ENCODE measurements around the gene MGLL.
A peak's percentile ranks its signal among the peaks of the same experiment; 100 is the strongest.

MGLL gene

GRCh38 chr3:127839099-127839498 is 16.8 kb upstream of the MGLL start:
- H3K4me3 ChIP-seq (replicated peaks; ENCODE audit: low read depth, low read length), result no peak overlapping the region
- TF ChIP-seq, protein P1, sequence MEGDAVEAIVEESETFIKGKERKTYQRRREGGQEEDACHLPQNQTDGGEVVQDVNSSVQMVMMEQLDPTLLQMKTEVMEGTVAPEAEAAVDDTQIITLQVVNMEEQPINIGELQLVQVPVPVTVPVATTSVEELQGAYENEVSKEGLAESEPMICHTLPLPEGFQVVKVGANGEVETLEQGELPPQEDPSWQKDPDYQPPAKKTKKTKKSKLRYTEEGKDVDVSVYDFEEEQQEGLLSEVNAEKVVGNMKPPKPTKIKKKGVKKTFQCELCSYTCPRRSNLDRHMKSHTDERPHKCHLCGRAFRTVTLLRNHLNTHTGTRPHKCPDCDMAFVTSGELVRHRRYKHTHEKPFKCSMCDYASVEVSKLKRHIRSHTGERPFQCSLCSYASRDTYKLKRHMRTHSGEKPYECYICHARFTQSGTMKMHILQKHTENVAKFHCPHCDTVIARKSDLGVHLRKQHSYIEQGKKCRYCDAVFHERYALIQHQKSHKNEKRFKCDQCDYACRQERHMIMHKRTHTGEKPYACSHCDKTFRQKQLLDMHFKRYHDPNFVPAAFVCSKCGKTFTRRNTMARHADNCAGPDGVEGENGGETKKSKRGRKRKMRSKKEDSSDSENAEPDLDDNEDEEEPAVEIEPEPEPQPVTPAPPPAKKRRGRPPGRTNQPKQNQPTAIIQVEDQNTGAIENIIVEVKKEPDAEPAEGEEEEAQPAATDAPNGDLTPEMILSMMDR (IDR thresholded peaks at IDR 0.05; ENCODE audit: low read depth, low read length, missing control alignments), result no peak
- no peak for DNase-seq (ENCODE audit: extremely low read depth, low read depth)

GRCh38 chr3:127835993-127836882 is 13.9 kb upstream of the MGLL start:
- TF ChIP-seq, protein P1 (IDR thresholded peaks at IDR 0.05; ENCODE audit: low read depth, low read length, missing control alignments), result no peak
- no peak overlapping the region for H3K4me3 ChIP-seq (replicated peaks; ENCODE audit: low read depth, low read length)
- DNase-seq (ENCODE audit: extremely low read depth, low read depth), result no peak

- DNase-seq (ENCODE audit: extremely low read depth, low read depth), result no peak
- TF ChIP-seq, protein P1 (IDR thresholded peaks at IDR 0.05; ENCODE audit: low read depth, low read length, missing control alignments), result no peak
- no peak overlapping the region for H3K4me3 ChIP-seq (replicated peaks; ENCODE audit: low read depth, low read length)
Measured at GRCh38 chr3:127834771-127835170, 12.5 kb upstream of the MGLL start.

DNA sequence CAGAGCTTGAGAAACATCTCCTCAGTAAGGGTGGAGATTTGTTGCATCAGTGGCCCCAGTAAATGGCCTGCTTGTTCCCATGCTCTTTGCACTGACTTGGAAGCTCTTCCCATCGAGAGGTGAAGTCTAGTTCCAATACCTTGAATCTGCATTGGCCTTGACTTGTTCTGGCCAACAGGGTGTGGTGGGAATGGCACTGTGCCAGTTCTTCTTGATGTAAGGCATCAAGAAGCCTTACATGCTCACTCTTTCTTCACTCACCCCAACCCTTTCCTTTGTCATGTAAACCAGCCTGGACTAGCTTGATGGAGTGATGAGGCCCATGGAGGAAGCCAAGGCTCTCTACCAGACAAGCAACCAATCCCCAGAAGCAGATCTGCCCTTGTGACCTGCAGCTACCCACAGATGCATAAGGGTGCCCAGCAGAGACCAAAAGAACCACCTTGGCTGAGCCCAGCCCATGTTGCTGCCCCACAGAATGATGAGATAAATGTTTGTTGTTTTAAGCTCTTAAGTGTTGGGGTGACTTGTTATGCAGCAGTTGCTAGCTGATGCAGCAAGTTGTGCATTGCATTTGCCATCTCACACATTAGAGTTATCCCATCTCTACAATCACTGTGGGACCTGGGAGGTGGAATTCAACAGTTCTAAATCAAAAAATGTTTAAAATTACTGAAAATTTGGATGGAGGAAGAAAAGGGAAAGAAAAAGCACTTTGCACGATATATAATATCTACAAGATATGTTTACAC is 11.1 kb upstream of the MGLL start:
- DNase-seq (ENCODE audit: extremely low read depth, low read depth), result no peak
- no peak overlapping the region for H3K4me3 ChIP-seq (replicated peaks; ENCODE audit: low read depth, low read length)
- TF ChIP-seq, protein P1 (IDR thresholded peaks at IDR 0.05; ENCODE audit: low read depth, low read length, missing control alignments), result no peak

DNA sequence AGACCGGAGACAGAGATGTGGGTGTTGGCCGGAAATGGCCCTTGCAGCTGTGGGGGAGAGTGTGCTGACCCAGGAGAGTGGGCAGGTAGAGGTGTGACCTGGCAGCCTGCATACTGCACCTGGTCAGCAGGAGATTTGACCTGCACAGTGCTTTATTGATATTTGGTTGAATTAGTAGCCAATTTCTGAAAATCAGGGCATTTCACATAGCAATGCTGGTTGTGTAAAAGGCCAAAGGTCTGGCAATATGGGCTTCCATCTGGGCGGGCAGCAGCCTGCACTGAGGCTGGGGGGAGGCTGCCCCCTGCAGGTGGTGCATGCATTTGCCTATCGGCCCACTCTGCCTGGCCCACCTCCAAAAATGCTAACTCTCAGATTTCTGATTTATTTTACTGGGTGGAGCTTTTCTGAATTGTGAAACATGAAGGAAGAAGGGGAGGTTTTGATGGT is 9.4 kb upstream of the MGLL start:
- no peak overlapping the region for H3K4me3 ChIP-seq (replicated peaks; ENCODE audit: low read depth, low read length)
- DNase-seq (ENCODE audit: extremely low read depth, low read depth), result no peak
- TF ChIP-seq, protein P1 (IDR thresholded peaks at IDR 0.05; ENCODE audit: low read depth, low read length, missing control alignments), result peak; percentile 81

GRCh38 chr3:127829537-127829936 is 7.2 kb upstream of the MGLL start:
- H3K4me3 ChIP-seq (replicated peaks; ENCODE audit: low read depth, low read length), result no peak overlapping the region
- DNase-seq (ENCODE audit: extremely low read depth, low read depth), result no peak
- TF ChIP-seq, protein P1 (IDR thresholded peaks at IDR 0.05; ENCODE audit: low read depth, low read length, missing control alignments), result no peak
